H1 (cell line): Measurements from ENCODE around the gene ABCB11. TPM values are rescaled to one million over a fixed set of nuclear protein-coding genes. Genes with fewer than 3 reads are reported as not detected.

Experiments used
- CTCF ChIA-PET: fragments of 300-600 bp; sonication (Branson Sonifier 250); formaldehyde crosslinking; loops from one replicate; lab custom pipeline; 2021; ENCODE audit not compliant: partially characterized antibody; lab: Charles Lee
- POLR2A ChIA-PET: fragments of 300-600 bp; sonication (Branson Sonifier 250); formaldehyde crosslinking; loops from one replicate; lab custom pipeline; 2021; ENCODE audit warnings: inconsistent platforms; ENCODE audit not compliant: partially characterized antibody; lab: Charles Lee
- DNase-seq, 2 experiments: peaks; one replicate each; pipeline versions ENCODE4 v3.0.0 to v3.0.0-alpha.2; 2010 to 2022; ENCODE audit warnings: low spot score in 2 of 2, low read depth in 1 of 2, mixed read lengths in 1 of 2
- FAIRE-seq: peaks from 2 replicates; lab custom pipeline; 2011; peaks lifted over from hg19 to GRCh38; lab: Jason Lieb, UNC
- H2AFZ ChIP-seq: 2 replicates; pipeline ENCODE4 v1.8.1; 2012; ENCODE audit warnings: low read length, inconsistent platforms
- H2AK5ac ChIP-seq: 2 replicates; pipeline ENCODE4 v1.6.1; 2013; ENCODE audit warnings: low read depth, low read length
- H2BK120ac ChIP-seq: replicated peaks from 2 replicates; pipeline ENCODE3; 2013; ENCODE audit warnings: low read depth, low read length, inconsistent platforms
- H2BK12ac ChIP-seq: 2 replicates; pipeline ENCODE4 v1.6.1; 2013; ENCODE audit warnings: low read depth, low read length
- H2BK15ac ChIP-seq: 2 replicates; pipeline ENCODE4 v1.6.1; 2013; ENCODE audit warnings: low read length
- H2BK20ac ChIP-seq: 2 replicates; pipeline ENCODE4 v1.6.1; 2013; ENCODE audit warnings: low read length
- H2BK5ac ChIP-seq: 2 replicates; pipeline ENCODE4 v1.6.1; 2013; ENCODE audit warnings: low read depth, low read length
- H3K14ac ChIP-seq: 2 replicates; pipeline ENCODE4 v1.6.1; 2013; ENCODE audit warnings: inconsistent platforms; ENCODE audit not compliant: insufficient read length
- H3K18ac ChIP-seq: 2 replicates; pipeline ENCODE4 v1.6.1; 2013; ENCODE audit warnings: low read length; ENCODE audit errors: extremely low read depth
- H3K23ac ChIP-seq: 2 replicates; pipeline ENCODE4 v1.6.1; 2013; ENCODE audit warnings: inconsistent platforms; ENCODE audit not compliant: insufficient read length
- H3K23me2 ChIP-seq: 2 replicates; pipeline ENCODE4 v1.6.1; 2013; ENCODE audit warnings: low read depth, low read length
- H3K27ac ChIP-seq: 2 replicates; pipeline ENCODE4 v1.6.1; 2011; ENCODE audit warnings: low read depth, low read length, inconsistent platforms
- H3K27me3 ChIP-seq, 4 experiments: replicated peaks in 1 of 4; 1 replicate in 1 of 4; 2 replicates in 3 of 4; pipeline versions ENCODE4 v1.6.1 to v1.8.1; 2011 to 2013; ENCODE audit warnings: low read length in 3 of 4, mild to moderate bottlenecking in 3 of 4, inconsistent platforms in 2 of 4, mixed read lengths in 2 of 4, moderate library complexity in 1 of 4; ENCODE audit not compliant: control insufficient read depth in 3 of 4, insufficient read depth in 3 of 4; ENCODE audit errors: extremely low read depth in 1 of 4
- H3K36me3 ChIP-seq, 4 experiments: 2 replicates each; pipeline versions ENCODE4 v1.6.1 to v1.8.1; 2011 to 2013; ENCODE audit warnings: mild to moderate bottlenecking in 4 of 4, low read length in 3 of 4, moderate library complexity in 2 of 4, control low read depth in 1 of 4, inconsistent platforms in 1 of 4; ENCODE audit not compliant: insufficient read depth in 4 of 4, control insufficient read depth in 2 of 4
- H3K4ac ChIP-seq: replicated peaks from 2 replicates; pipeline ENCODE3; 2013; ENCODE audit warnings: low read length, low read depth, mixed read lengths, inconsistent platforms; ENCODE audit not compliant: insufficient read length
- H3K4me1 ChIP-seq, 4 experiments: replicated peaks in 1 of 4; 1 replicate in 1 of 4; 2 replicates in 3 of 4; pipeline versions ENCODE4 v1.6.1 to v1.8.1; 2011 to 2013; ENCODE audit warnings: low read length in 3 of 4, inconsistent platforms in 2 of 4, mixed read lengths in 1 of 4; ENCODE audit not compliant: insufficient read depth in 4 of 4, control insufficient read depth in 3 of 4
- H3K4me2 ChIP-seq, 2 experiments: 2 replicates each; pipeline versions ENCODE4 v1.6.1 to v1.8.1; 2011 to 2013; ENCODE audit warnings: low read depth in 2 of 2, low read length in 2 of 2, control low read depth in 1 of 2, inconsistent platforms in 1 of 2, mild to moderate bottlenecking in 1 of 2; ENCODE audit not compliant: insufficient read depth in 1 of 2
- H3K4me3 ChIP-seq, 4 experiments: fragments of 200-600, 300-600 bp in 1 of 4; sonication (generic), shearing (Covaris generic), sonication (Bioruptor Twin) in 1 of 4; 2 replicates each; pipeline versions ENCODE4 v1.5.1 to v1.8.1; 2011 to 2016; ENCODE audit warnings: low read length in 4 of 4, low read depth in 3 of 4, control low read depth in 2 of 4, inconsistent platforms in 2 of 4, mild to moderate bottlenecking in 2 of 4, mixed read lengths in 1 of 4, moderate library complexity in 1 of 4; ENCODE audit not compliant: insufficient read depth in 2 of 4; ENCODE audit errors: extremely low read depth in 1 of 4
- H3K56ac ChIP-seq: replicated peaks from 2 replicates; pipeline ENCODE3; 2013; ENCODE audit warnings: low read depth, mild to moderate bottlenecking, mixed read lengths, low read length, inconsistent platforms; ENCODE audit not compliant: insufficient read length
- H3K79me1 ChIP-seq: 2 replicates; pipeline ENCODE4 v1.6.1; 2013; ENCODE audit warnings: low read depth, low read length, control low read depth
- H3K79me2 ChIP-seq, 2 experiments: 2 replicates each; pipeline versions ENCODE4 v1.6.1 to v1.8.1; 2012 to 2013; ENCODE audit warnings: low read length in 2 of 2, mild to moderate bottlenecking in 2 of 2, inconsistent platforms in 1 of 2; ENCODE audit not compliant: insufficient read depth in 2 of 2, control insufficient read depth in 1 of 2
- H3K9ac ChIP-seq, 4 experiments: replicated peaks in 1 of 4; 1 replicate in 1 of 4; 2 replicates in 3 of 4; pipeline versions ENCODE4 v1.6.1 to v1.8.1; 2011 to 2013; ENCODE audit warnings: low read depth in 3 of 4, low read length in 3 of 4, control low read depth in 2 of 4, mild to moderate bottlenecking in 2 of 4, moderate library complexity in 2 of 4, inconsistent platforms in 1 of 4; ENCODE audit errors: extremely low read depth in 1 of 4
- H3K9me3 ChIP-seq, 2 experiments: 2 replicates each; pipeline versions ENCODE4 v1.6.1 to v1.8.1; 2012 to 2013; ENCODE audit warnings: mild to moderate bottlenecking in 2 of 2, moderate library complexity in 2 of 2, control low read depth in 1 of 2, inconsistent platforms in 1 of 2, low read depth in 1 of 2, low read length in 1 of 2, mixed read lengths in 1 of 2; ENCODE audit not compliant: insufficient read depth in 2 of 2
- H4K20me1 ChIP-seq, 2 experiments: replicated peaks in 1 of 2; 2 replicates each; pipeline versions ENCODE3 to v1.8.1; 2011 to 2013; ENCODE audit warnings: inconsistent platforms in 2 of 2, low read length in 2 of 2, mild to moderate bottlenecking in 1 of 2; ENCODE audit not compliant: insufficient read depth in 2 of 2, control insufficient read depth in 1 of 2
- H4K5ac ChIP-seq: 2 replicates; pipeline ENCODE4 v1.6.1; 2013; ENCODE audit warnings: low read length, low read depth, mixed read lengths, inconsistent platforms; ENCODE audit not compliant: insufficient read length
- H4K8ac ChIP-seq: 2 replicates; pipeline ENCODE4 v1.8.0; 2013; ENCODE audit warnings: mild to moderate bottlenecking, moderate library complexity, low read length, inconsistent platforms; ENCODE audit not compliant: insufficient read depth; ENCODE audit errors: extremely low read depth
- H4K91ac ChIP-seq: replicated peaks from 2 replicates; pipeline ENCODE3; 2013; ENCODE audit warnings: low read length, mixed read lengths, inconsistent platforms; ENCODE audit not compliant: insufficient read length
- ASH2L ChIP-seq: fragments of 200-600, 300-600 bp; sonication (generic); IDR thresholded peaks from one replicate; pipeline ENCODE4 v1.7.1; 2017; ENCODE audit warnings: low read length
- EGR1 ChIP-seq: IDR thresholded peaks from 2 replicates; pipeline ENCODE4 v1.6.1; 2011; ENCODE audit warnings: low read depth, low read length, borderline replicate concordance
- GABPA ChIP-seq: IDR thresholded peaks from 2 replicates; pipeline ENCODE4 v1.6.1; 2011; ENCODE audit warnings: mild to moderate bottlenecking, low read length, moderate library complexity, borderline replicate concordance; ENCODE audit not compliant: insufficient read depth
- HDAC2 ChIP-seq, 2 experiments: fragments of 300-600 bp in 1 of 2; sonication (generic) in 1 of 2; IDR thresholded peaks; 2 replicates each; pipeline ENCODE4 v1.6.1; 2011 to 2012; ENCODE audit warnings: low read depth in 2 of 2, low read length in 2 of 2, mild to moderate bottlenecking in 2 of 2, moderate library complexity in 2 of 2, borderline replicate concordance in 1 of 2, inconsistent platforms in 1 of 2
- JUN ChIP-seq: IDR thresholded peaks from 2 replicates; pipeline ENCODE4 v1.6.1; 2011; ENCODE audit warnings: low read depth, mild to moderate bottlenecking, improper control_type of control experiment, low read length
- RAD21 ChIP-seq, 2 experiments: IDR thresholded peaks in 1 of 2; conservative IDR thresholded peaks in 1 of 2; 2 replicates each; pipeline ENCODE4 v1.6.1; 2011; ENCODE audit warnings: low read depth in 2 of 2, low read length in 2 of 2, improper control_type of control experiment in 1 of 2, inconsistent platforms in 1 of 2, mild to moderate bottlenecking in 1 of 2, moderate library complexity in 1 of 2
- SP2 ChIP-seq: IDR thresholded peaks from 2 replicates; pipeline ENCODE4 v1.6.1; 2012; ENCODE audit warnings: mild to moderate bottlenecking, low read length, inconsistent platforms
- SP4 ChIP-seq: IDR thresholded peaks from 2 replicates; pipeline ENCODE4 v1.6.1; 2012; ENCODE audit warnings: low read length, inconsistent platforms
- USF2 ChIP-seq: IDR thresholded peaks from 2 replicates; pipeline ENCODE4 v1.6.1; 2011; ENCODE audit warnings: low read length, improper control_type of control experiment
- WGBS, 2 experiments: shearing (Covaris generic) in 1 of 2; methylation state at CpG; one replicate each; pipeline versions ENCODE4 v1.1.6 to v1.1.7; 2013 to 2015; ENCODE audit warnings: low lambda C conversion rate in 2 of 2, mixed read lengths in 2 of 2, inconsistent platforms in 1 of 2, low coverage in 1 of 2, missing lambda C conversion rate in 1 of 2; ENCODE audit not compliant: insufficient replicate concordance in 2 of 2, insufficient coverage in 1 of 2, insufficient read length in 1 of 2; ENCODE audit errors: extremely low coverage in 1 of 2, missing lambda C conversion rate in 1 of 2; 5-methylcytosine and 5-hydroxymethylcytosine counted together
- polyA plus RNA-seq, 7 experiments: library from polyadenylated mRNA; depleted of rRNA in 3 of 7; stranded (reverse) in 5 of 7; unstranded in 2 of 7; fragments of >200 nt in 5 of 7; fragments of 200-250 nt in 2 of 7; gene quantifications; 1 replicate in 5 of 7; 2 replicates in 1 of 7; 4 replicates in 1 of 7; pipeline versions ENCODE4 v1.2.1 to v1.2.3, GENCODE V29; 2011 to 2013; ENCODE audit warnings: missing spikeins in 2 of 7, mixed read lengths in 2 of 7
- total RNA-seq: library from RNA; stranded (reverse); fragmentation: NEBNext Ultra II Directional; extraction: Animal tissue kit (Norgen Biotek cat#: 25700); gene quantifications from 2 replicates; pipeline ENCODE4 v1.2.1, GENCODE V29; 2021

The ABCB11 gene
- total and polyA plus RNA-seq, 2 of the 8 experiments (the other 6 are each of a cell fraction or from before 2014, with no cell fraction given) = not detected

DNA sequence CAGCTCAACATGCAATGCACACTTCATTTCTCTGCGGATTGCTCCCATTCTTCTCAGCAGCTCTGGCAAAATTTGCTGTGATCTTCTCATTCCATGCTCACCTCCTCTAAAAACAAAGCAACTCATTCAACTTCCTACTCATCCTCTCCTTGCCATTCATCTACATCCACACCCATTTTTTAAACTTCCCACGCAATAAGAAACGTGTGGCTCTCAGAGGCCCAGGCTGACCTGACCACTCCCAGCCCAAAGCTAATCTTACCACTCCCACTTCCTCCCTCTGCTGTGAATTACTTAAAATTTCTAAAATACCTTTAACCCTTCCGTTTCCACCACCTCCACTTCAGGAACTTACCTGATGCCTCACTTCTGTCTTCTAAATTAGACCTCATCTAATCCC lies 15.2 kb downstream of the ABCB11 start:
- Histone ChIP-seq H3K79me2 (no peaks in the 10 kb centered on the region), H3K14ac (no peak overlapping the region), H2BK15ac (no peak overlapping the region), H3K79me1 (no peaks in the 10 kb centered on the region), H2BK12ac (no peak overlapping the region), H2BK20ac (no peak overlapping the region), H3K56ac (no peak overlapping the region), H3K4me2 (no peak overlapping the region), H2AFZ (peak overlapping the region; percentile 49; the same call in 1 of the 2 replicates), H3K23ac (no peak overlapping the region), H3K9me3 (no peaks in the 10 kb centered on the region), H3K23me2 (no peaks in the 10 kb centered on the region; the same call in 1 of the 2 replicates), H4K91ac (no peak overlapping the region), H3K27me3 (0 out of 7 replicates have a peak, but pooled peaks cover 0 to 1% (median 0%) of the 10 kb centered on the region in 4 experiments), H3K4me3 (no peak overlapping the region), H3K27ac (no peak overlapping the region), H4K20me1 (no peaks in the 10 kb centered on the region), H3K4ac (no peak overlapping the region), H3K4me1 (no peaks in the 10 kb centered on the region), H4K8ac (no peak overlapping the region), H3K9ac (no peak overlapping the region), H4K5ac (no peak overlapping the region), H3K18ac (no peak overlapping the region), H2AK5ac (no peak overlapping the region), H2BK120ac (no peak overlapping the region), H2BK5ac (no peak overlapping the region), H3K36me3 (no peaks in the 10 kb centered on the region)
- FAIRE-seq = no peak
- DNase-seq = no peak
- 81 to 100% methylated on average over 1 to 4 of the region's 4 CpGs for WGBS, 2 experiments
- ChIA-PET POLR2A (no interaction called here), CTCF (interaction anchor here (1.4 to 1.8 kb wide), 2 partner anchors 93 to 116 kb away, joined by 3 to 4 read pairs; no protein-coding TSS in a partner anchor)
- TF ChIP-seq GABPA (no peak), HDAC2 (IDR thresholded peaks at IDR 0.05; ENCODE audit: borderline replicate concordance in 1 of 2, low read depth in 2 of 2, low read length in 2 of 2) (no peak), RAD21 (IDR thresholded peaks at IDR 0.05 in 1 of 2, conservative IDR thresholded peaks at IDR 0.05 in 1 of 2; ENCODE audit: low read depth in 2 of 2, low read length in 2 of 2) (no peak), SP4 (no peak), USF2 (no peak), EGR1 (no peak), SP2 (no peak), ASH2L (no peak), JUN (no peak)
